Posterior cingulate gyrus (tissue), 11 donors: Measurements from ENCODE around the gene LUZP1.

Source experiments
- DNase-seq, 10 donors: peaks; one replicate each; pipeline versions ENCODE4 v3.0.0 to v3.0.0-alpha.2; 2020 to 2021; ENCODE audit warnings: mixed read lengths in 3 of 10
- intact Hi-C: fragments of 100-400 bp; cut with DNase I; formaldehyde crosslinking; loops from one replicate; pipeline ENCODE4 v1.15.1; 2023

Gene LUZP1

GRCh38 chr1:23097316-23097715 lies 71.3 kb downstream of the LUZP1 start:
- no peak for DNase-seq
- intact Hi-C loops: loop anchor here (10.0 kb wide), 3 partner anchors 123 to 307 kb away; partner anchors contain the start of gene LACTBL1

GRCh38 chr1:23092447-23092846 lies 76.2 kb downstream of the LUZP1 start:
- intact Hi-C loops: loop anchor here (10.0 kb wide), 3 partner anchors 118 to 312 kb away; partner anchors contain the start of gene LACTBL1
- DNase-seq: no peak

GRCh38 chr1:23091545-23091944 lies 77.1 kb downstream of the LUZP1 start:
- DNase-seq: no peak
- intact Hi-C loops: loop anchor here (10.0 kb wide), 3 partner anchors 117 to 313 kb away; partner anchors contain the start of gene LACTBL1

- intact Hi-C loops: loop anchor here (10.0 kb wide), 3 partner anchors 115 to 315 kb away; partner anchors contain the start of gene LACTBL1
- no peak for DNase-seq
Observed at GRCh38 chr1:23090056-23090455, 78.6 kb downstream of the LUZP1 start.

- no peak for DNase-seq
- intact Hi-C loops: no loop called here
Observed at GRCh38 chr1:23088027-23088426, 80.6 kb downstream of the LUZP1 start.

GRCh38 chr1:23085696-23086095 lies 83.0 kb downstream of the LUZP1 start:
- no peak for DNase-seq
- intact Hi-C loops: no loop called here

- intact Hi-C loops: no loop called here
- DNase-seq: no peak
Observed at GRCh38 chr1:23084880-23085279, 83.8 kb downstream of the LUZP1 start.

- DNase-seq: peak in 1 of 10 donors; percentile 57
- intact Hi-C loops: no loop called here
Observed at GRCh38 chr1:23083714-23084480, 84.8 kb downstream of the LUZP1 start.

GRCh38 chr1:23081376-23081775 lies 87.3 kb downstream of the LUZP1 start:
- DNase-seq: no peak
- intact Hi-C loops: no loop called here

GRCh38 chr1:23080885-23081284 lies 87.8 kb downstream of the LUZP1 start:
- intact Hi-C loops: no loop called here
- DNase-seq: no peak

GRCh38 chr1:23079025-23079424 lies 89.6 kb downstream of the LUZP1 start:
- intact Hi-C loops: no loop called here
- no peak for DNase-seq

- intact Hi-C loops: no loop called here
- DNase-seq: no peak
Observed at GRCh38 chr1:23074012-23074411, 94.6 kb downstream of the LUZP1 start.

GRCh38 chr1:23069675-23070074 lies 99.0 kb downstream of the LUZP1 start:
- DNase-seq: peak in 1 of 10 donors; percentile 55
- intact Hi-C loops: no loop called here

- intact Hi-C loops: no loop called here
- DNase-seq: no peak
Observed at GRCh38 chr1:23069149-23069548, 99.5 kb downstream of the LUZP1 start.

GRCh38 chr1:23066075-23066474 lies 102.6 kb downstream of the LUZP1 start:
- intact Hi-C loops: no loop called here

GRCh38 chr1:23065385-23065784 lies 103.3 kb downstream of the LUZP1 start:
- no peak for DNase-seq
- intact Hi-C loops: no loop called here

More at GRCh38 chr1:23066075-23066474, 102.6 kb downstream of the LUZP1 start:
- no peak for DNase-seq

- intact Hi-C loops: no loop called here
- no peak for DNase-seq
Observed at GRCh38 chr1:23062271-23062670, 106.4 kb downstream of the LUZP1 start.

GRCh38 chr1:23057301-23057700 lies 111.4 kb downstream of the LUZP1 start:
- intact Hi-C loops: no loop called here
- DNase-seq: no peak

GRCh38 chr1:23051290-23051909 lies 117.3 kb downstream of the LUZP1 start:
- intact Hi-C loops: no loop called here
- DNase-seq: no peak

GRCh38 chr1:23050201-23050600 lies 118.5 kb downstream of the LUZP1 start:
- no peak for DNase-seq
- intact Hi-C loops: no loop called here

- intact Hi-C loops: no loop called here
Observed at GRCh38 chr1:23044035-23044434, 124.6 kb downstream of the LUZP1 start.

GRCh38 chr1:23040509-23040908 lies 128.1 kb downstream of the LUZP1 start:
- intact Hi-C loops: no loop called here
- no peak for DNase-seq

More at GRCh38 chr1:23044035-23044434, 124.6 kb downstream of the LUZP1 start:
- no peak for DNase-seq
